GM11168 (cell line): Measurements from ENCODE around the gene SUSD1.
"Not testable (repeated sequence)": the region's sequence is repeated elsewhere in the genome, so short reads cannot be mapped to it uniquely, and the experiment has no call there.

Source experiments
- in situ Hi-C: fragments of 300-500 bp; cut with MboI; formaldehyde crosslinking; loops from one replicate; pipeline ENCODE4 v1.12.0; 2022; ENCODE audit warnings: low sequenced_read_pairs; ENCODE audit not compliant: unreplicated experiment

The SUSD1 gene

DNA sequence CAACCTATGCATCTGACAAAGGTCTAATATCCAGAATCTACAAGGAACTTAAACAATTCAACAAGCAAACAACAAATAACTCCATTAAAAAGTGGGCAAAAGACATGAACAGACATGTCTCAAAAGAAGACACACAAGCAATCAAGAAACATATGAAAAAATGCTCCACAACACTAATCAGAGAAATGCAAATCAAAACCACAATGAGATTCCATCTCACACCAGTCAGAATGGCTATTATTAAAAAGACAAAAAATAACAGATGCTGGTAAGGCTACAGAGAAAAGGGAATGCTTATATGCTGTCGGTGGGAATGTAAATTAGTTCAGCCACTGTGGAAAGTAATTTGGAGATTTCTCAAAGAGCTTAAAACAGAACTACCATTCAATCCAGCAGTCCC lies 41.3 kb downstream of the SUSD1 start:
- in situ Hi-C loops = not testable (repeated sequence)

DNA sequence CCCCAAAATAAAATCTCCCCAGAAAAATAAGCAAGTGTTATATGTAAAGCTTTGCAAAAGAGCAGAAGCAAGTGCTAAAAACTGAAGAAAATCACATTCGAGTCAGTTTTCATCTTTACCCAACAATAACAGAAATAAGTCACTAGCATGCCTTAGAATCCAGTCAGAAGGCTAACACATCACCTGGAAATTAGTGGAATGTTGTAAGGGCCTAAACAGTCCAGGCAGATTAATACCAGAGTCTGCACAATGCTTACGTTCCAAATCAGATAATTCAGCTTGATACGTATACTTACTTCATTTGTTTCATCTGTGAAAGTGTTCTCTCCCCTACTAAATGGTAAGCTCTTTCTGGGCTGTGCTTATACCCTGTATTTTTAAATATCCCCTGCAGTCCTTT lies 42.7 kb downstream of the SUSD1 start:
- in situ Hi-C loops = no loop called here

DNA sequence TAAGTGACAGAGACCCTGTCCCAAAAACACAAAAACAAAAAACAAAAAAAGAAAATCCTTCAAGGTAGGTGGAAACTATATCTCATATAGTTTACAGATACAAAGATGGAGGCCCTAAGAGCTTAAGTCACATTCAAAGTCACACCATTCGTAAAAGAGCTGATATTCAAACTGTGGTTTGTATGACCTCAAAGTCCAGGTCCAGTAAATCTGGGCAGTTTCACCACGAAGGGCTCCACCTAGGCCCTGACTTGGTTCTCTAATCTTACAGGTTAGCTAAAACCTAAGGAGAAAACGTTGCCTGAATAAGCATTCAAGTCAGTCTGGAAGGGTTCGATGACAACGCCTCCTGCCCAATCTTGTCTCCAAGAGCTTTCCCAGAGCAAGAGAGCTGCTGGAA lies 44.1 kb downstream of the SUSD1 start:
- in situ Hi-C loops = no loop called here

DNA sequence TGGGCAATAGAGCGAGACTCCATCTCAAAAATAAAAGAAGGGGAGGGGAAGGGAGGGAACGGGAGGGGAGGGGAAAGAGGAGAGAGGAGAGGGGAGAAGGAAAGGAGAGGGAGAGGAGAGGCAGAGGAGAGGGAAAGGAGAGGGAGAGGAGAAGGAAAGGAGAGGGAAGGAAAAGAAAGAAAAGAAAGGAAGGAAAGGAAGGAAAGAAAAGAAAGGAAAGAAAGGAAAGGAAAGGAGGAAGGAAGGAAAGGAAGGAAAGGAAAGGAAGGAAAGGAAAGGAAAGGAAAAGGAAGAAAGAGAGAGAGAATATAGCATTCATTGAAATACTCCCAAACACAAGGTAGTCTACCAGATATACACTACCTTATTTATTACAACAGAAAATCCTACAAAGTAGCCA lies 44.8 kb downstream of the SUSD1 start:
- in situ Hi-C loops = no loop called here

DNA sequence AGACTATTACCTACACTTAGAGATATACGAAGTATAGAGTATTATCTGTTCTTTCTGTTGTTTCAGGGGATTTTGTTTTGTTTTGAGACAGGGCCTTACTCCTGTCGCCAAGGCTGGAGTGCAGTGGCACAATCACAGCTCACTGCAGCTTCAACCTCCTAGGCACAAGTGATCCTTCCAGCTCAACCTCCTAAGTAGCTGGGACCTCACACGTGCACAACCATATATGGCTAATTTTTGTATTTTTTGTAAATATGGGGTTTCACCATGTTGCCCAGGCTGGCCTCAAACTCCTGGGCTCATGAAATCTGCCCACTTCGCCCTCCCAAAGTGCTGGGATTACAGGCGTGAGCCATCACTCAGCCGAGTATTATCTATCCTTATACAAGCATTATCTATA lies 45.9 kb downstream of the SUSD1 start:
- in situ Hi-C loops = no loop called here

DNA sequence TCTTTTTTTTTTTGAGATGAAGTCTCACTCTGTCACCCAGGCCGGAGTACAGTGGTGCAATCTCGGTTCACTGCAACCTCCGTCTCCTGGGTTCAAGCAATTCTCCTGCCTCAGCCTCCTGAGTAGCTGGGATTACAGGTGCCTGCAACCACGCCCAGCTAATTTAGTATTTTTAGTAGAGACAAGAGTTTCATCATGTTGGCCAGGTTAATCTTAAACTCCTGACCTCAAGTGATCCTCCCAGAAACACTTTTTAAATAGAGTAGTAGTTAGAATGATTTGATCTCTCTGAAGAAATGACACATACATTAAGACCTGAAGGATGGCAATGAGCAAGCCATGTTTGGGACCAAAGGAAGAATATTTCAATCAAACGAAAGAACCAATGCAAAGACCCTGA lies 46.7 kb downstream of the SUSD1 start:
- in situ Hi-C loops = not testable (repeated sequence)

DNA sequence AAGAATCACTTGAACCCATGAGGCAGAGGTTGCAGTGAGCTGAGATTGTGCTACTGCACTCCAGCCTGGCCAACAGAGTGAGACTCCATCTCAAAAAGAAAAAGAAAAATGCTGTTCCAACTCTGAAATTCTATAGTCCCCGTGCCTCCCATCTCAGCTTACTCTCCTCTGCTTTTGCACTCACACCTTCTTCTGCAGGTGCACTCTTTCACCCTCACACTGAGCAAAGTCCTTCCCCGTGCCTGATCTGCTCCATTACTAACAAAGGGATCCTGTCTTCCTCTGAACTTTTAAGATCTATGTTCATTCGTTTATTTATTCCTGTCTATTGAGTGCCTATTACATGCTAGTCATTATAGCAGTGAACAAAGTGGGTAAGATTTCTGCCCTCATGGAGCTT lies 47.8 kb downstream of the SUSD1 start:
- in situ Hi-C loops = no loop called here

DNA sequence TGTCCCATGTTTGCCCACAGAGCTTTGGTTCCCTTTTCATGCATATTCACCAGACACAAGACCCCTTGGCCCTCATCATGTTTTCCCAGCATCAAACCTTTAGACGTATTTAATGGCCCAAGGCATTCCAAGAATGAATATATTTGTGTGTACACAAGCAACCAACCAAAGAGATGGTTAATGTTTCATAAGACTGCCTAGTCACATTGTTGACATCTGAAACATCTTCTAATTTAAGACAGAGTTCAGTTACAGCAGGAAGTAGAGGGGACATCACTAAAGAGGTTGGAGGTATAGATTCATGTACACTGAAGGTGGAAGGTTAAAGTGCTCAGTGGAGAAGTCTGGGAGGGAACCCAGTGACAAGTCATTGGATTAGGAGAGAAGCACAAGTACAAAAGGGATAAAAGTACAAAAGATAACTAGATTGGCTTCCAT lies 49.1 kb downstream of the SUSD1 start:
- in situ Hi-C loops = no loop called here

DNA sequence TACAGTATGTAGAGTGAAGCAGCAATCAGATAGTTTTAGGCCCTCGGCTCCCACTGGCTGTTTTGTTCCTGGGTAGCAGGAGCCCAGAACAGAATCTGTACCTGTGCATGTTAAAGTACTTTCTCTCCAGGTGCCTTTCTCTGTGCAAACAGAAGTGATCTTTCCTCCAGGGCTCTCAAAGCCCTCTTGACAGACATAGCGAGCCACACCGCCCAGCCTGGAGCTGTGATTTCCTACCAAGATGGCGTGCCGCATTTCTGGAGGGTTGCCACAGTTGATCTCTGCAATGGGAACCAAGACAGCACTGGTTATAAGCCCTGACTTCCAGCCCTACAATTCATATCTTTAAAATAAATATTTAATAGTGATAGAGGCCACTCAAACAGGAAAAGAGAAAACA lies 50.9 kb downstream of the SUSD1 start:
- in situ Hi-C loops = no loop called here

DNA sequence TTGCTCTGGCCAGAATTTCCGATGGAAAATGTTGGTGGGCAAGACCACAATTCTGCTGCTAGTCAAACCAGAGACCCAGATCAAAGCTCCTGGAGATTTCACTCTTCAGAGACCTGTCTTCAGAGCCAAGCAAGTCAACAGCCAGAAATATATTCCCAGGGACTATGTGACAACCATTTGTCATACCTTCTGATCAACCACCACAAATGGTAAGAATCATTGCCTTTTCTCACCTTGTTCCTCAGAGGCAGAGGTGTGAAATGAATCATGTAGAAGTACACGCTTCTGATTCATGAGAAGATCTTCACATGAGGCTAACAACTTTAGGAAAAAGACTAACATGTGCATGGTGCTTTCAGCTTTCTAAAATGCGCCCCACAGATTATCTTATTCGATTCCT lies 53.5 kb downstream of the SUSD1 start:
- in situ Hi-C loops = no loop called here

DNA sequence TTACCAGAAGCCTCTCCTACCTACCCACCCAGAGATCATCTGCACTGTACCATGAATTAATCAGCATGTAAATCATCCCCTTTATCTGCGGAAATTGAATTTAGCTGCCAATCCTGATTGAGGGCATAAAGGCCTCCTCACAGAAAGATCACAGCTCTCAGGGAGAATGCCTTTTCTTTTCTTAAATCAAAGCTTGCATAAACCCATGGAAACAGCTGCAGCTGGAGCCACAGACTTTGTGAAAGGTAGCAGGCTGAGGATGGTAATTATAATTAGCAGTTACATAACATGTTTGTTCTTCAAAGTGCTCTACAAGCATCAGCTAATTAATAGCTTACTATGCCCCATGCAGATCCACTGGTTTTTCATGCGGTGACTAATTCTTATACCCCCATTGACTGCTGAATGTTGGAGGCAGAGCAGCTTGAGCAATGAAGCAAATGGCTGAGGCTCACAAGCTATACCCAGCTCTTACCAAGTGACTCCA lies 54.6 kb downstream of the SUSD1 start:
- in situ Hi-C loops = no loop called here

DNA sequence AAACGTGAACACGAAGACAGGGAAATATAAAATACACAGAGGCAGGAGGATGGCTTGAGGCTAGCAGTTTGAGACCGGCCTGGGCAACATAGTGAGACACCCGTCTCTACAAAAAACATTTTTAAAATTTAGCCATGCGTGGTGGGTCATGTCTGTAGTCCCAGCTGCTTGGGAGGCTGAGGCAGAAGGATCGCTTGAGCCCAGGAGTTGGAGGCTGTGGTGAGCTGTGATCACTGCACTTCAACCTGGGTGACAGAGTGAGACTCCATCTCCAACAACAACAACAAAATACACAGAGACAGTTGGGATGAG lies 55.1 kb downstream of the SUSD1 start:
- in situ Hi-C loops = no loop called here

DNA sequence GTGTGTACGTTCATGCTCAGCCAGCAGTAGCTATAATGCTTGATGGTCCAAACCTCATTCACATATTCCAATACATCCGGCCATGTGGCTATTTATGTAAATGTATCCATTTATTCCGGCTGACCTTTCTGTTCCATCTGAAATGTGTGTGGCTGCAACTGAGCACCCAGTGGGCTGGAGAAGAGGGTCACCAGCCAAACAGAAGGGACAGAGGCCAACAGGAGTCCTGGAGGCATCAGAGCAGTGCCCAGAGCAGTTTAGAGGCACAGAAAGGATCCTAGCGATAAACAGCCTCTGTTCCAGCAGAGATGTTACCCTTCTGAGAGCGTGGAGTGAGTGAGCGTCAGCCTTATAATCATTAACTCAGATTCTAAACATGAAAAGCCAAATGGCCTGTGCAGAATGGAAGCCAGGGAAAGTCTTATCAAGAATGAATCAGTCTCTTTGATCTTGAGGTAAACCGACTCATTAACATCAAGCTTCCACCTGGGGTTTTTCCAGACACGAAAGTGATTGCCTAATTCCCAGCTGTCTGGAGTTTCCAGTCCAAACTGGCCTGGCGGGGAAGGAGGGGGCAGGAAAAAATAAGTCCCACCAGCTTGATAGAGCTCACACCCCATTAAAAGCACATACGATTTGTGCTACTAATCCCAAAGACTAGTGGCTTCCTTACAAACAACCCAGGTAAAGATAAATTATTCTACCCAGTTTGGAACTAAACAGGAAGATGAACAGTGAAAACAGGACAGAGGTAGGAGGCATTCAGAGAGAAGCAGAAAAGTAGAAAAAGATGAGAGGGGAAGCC lies 55.7 kb downstream of the SUSD1 start:
- in situ Hi-C loops = no loop called here

DNA sequence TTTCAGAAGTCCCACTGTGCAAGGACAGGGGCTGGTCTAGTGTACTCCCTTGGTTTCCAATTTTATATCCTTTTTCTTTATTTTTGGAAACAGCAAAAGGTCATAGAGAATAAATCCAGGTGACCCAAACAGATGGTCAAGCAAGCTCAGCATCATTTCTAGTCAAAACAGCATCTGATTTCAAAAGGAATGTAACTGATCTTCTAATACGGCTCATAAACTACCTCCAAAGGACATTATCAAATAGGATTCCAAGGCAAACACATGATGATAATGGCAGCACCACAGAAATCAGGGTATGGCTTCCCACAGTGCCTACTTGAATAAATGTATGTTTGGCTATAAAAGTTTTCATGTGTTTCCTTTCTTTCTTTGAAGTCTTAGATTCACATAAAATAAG lies 57.1 kb downstream of the SUSD1 start:
- in situ Hi-C loops = no loop called here

DNA sequence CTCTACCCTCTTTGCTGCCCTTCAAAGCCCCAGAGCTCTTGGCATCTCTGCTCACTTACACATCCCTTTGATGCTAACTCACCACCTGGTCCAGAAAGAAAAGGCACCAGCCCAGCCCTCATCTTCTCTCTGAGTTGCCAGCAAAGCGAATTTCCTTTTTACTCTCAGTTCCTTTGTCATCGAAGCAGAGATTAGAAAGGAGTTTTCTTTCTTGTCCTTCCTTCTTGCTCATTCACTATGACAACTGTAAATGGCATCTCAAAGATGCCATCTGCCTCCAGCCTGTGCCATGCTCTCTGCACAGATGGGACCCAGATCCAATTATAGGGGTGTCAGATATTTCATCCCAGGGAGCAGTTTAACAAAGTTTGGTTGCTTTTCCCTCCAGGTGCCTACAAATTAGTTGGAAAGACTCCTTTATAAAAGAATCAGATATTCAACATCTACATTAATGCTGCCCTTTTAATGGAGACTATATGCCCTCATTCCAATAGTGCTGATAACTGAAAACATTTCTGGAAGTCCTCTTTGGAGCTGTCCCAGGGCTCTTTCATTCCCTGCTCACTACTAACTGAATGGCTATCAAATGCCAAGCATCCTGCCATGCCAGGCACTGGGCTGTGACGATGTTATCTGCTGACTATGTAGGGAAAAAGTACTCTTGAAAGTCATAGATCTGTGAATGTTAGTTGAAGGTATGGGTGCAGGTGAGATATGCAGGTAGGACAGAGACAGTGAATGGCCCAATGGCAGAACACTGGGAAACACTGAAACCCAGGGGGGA lies 58.9 kb downstream of the SUSD1 start:
- in situ Hi-C loops = no loop called here

DNA sequence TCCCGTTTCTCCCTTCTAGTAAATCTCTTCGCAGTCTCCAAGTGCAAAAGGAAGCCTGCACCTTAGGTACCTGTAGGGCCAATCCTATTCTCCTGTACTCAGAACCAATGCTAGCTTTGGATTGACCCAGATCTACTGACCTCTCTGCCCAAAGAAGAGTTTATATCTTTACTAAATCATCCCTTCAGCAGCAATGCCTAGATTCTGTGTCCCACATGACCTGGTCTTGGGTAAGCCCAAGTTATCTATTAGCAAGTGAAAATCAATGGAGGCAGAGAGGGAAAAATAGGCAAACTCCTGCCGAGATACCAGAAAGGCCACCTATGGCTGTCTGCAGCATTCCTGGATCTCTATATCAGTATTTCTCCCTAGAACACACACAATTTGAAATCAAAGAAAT lies 60.0 kb downstream of the SUSD1 start:
- in situ Hi-C loops = no loop called here

DNA sequence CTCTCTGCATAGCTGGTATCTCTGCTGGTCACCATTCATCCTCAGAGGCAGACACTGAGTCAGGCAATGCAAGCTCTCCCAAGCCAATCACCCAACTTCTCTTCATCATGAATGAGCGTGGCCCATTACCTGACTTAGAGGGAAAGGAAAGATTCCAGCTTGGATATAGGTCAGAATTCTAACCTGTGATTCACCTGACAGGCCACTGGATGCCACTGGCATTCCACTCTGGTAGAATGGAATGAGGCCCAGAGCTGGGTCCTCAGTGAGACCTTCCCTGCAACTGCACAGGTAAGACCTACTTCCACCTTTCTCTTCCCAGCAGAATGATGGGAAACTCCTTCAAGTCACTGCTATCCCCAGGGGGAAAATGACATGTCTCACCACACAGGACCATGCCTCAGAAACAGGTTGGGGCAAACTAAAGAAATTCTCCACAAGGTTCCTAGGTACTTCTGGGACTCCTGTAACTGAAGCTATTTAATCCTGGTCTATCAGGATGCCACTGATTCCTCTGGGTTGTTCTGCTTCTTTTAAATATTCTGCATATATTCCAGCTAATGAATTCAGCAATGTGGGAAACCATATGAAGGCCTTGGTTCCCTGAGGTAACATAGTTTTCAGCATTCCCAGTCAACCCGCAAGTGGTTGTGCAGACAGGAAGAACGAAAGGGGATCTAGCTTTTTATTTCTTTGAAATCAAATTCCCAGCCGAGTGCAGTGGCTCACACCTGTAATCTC lies 62.0 kb downstream of the SUSD1 start:
- in situ Hi-C loops = no loop called here

DNA sequence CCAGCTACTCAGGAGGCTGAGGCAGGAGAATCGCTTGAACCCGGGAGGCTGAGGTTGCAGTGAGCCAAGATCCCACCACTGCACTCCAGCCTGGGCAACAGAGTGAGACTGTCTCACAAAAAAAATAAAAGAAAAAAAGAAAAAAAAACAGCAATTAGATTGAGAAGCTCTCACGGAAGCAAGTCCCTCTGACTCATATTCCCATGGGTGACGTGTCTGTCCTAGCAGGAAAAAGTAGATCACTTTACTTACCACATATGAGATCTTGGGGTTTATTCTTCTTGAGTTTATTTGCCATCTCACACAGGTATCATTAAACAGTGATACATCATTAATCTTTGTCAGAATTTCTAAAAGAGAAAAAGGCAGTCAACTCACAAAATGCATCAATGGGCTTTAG lies 62.6 kb downstream of the SUSD1 start:
- in situ Hi-C loops = no loop called here

DNA sequence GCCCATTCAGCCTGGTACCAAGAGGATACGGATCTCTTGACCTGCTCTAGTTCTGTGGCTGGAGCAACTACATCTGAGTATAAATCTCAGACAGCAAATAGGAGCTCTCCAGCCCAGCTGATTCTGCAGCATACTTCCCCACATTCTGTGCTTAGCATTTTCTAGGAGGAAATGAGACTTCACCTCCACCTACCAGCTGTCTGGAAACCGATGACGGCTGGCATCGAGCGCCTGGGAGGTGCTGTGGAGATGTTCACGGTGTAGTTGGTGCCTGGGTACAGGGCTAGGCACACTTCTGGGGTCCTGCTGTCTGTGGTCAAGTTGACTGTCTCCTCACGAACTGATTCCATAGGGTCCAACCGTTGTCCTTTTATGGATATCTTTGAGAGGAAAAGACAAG lies 63.6 kb downstream of the SUSD1 start:
- in situ Hi-C loops = no loop called here

DNA sequence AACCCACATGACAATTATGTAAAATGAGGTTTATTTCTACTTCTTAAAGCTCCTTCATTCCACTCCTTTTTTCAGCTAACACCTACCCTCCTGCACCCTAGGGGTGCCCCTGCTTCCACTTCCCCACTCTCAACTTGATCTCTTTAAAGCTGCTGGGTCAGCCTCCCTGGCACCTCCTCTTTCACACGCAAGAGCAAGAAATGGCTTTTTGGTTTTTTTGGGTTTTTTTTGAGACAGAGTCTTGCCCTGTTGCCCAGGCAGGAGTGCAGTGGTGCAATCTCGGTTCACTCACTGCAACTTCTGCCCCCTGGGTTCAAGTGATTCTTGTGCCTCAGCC lies 64.4 kb downstream of the SUSD1 start:
- in situ Hi-C loops = no loop called here

DNA sequence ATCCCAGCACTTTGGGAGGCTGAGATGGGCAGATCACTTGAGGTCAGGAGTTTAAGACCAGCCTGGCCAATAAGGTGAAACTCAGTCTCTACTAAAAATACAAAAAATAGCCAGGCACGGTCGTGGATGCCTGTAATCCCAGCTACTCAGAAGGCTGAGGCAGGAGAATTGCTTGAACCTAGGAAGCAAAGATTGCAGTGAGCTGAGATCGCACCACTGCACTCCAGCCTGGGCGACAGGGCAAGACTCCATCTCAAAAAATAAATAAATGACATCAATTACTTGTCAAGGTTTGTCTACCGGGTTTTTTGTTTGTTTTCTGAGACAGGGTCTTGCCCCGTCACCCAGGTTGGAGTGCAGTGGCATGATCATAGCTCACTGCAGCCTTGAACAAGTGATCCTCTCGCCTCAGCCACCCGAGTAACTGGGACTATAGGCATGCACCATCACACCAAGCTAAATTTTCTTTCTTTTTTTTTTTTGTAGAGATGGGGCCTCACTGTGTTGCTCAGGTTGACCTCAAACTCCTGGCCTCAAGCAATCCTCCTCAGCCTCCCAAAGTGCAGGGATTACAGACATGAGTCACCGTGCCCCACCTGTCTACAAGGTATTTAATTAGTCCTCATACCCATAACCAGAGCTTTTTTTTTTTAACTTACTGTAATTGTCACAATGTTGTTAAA lies 64.9 kb downstream of the SUSD1 start:
- in situ Hi-C loops = no loop called here
